ENCODE results near the gene OBP2B. TPM values are rescaled to one million over a fixed set of nuclear protein-coding genes. Genes with fewer than 3 reads are reported as not detected.

OBP2B gene
- total and polyA plus RNA-seq, 9 of the 15 experiments (the other 6 are each of a cell fraction or from before 2014, with no cell fraction given): not detected

DNA sequence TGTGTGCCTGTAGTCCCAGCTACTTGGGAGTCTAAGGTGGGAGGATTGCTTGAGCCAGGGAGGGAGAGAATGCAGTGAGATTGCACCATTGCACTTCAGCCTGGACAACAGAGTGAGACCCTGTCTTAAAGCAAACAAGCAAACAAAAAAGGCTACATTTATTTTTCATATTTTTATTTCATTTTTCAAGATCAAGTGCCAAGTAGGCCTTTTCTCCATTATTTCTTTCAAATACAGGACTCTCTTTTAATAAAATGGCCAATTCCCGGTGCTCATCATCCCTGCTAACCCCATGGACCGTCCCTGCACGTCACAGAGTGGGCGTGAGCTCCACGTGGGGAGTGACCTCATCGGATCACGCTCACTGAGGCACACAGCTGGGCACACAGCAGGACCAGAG lies 36.0 kb downstream of the OBP2B start (continued):
- TF ChIP-seq, protein P1, sequence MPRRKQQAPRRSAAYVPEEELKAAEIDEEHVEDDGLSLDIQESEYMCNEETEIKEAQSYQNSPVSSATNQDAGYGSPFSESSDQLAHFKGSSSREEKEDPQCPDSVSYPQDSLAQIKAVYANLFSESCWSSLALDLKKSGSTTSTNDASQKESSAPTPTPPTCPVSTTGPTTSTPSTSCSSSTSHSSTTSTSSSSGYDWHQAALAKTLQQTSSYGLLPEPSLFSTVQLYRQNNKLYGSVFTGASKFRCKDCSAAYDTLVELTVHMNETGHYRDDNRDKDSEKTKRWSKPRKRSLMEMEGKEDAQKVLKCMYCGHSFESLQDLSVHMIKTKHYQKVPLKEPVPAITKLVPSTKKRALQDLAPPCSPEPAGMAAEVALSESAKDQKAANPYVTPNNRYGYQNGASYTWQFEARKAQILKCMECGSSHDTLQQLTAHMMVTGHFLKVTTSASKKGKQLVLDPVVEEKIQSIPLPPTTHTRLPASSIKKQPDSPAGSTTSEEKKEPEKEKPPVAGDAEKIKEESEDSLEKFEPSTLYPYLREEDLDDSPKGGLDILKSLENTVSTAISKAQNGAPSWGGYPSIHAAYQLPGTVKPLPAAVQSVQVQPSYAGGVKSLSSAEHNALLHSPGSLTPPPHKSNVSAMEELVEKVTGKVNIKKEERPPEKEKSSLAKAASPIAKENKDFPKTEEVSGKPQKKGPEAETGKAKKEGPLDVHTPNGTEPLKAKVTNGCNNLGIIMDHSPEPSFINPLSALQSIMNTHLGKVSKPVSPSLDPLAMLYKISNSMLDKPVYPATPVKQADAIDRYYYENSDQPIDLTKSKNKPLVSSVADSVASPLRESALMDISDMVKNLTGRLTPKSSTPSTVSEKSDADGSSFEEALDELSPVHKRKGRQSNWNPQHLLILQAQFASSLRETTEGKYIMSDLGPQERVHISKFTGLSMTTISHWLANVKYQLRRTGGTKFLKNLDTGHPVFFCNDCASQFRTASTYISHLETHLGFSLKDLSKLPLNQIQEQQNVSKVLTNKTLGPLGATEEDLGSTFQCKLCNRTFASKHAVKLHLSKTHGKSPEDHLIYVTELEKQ (CRISPR knock-in tag; IDR thresholded peaks at IDR 0.05): no peak
- TF ChIP-seq MCM2 (IDR thresholded peaks at IDR 0.05; ENCODE audit: low read depth): no peak
- no peak for TF ChIP-seq ZNF780A (CRISPR knock-in tag; IDR thresholded peaks at IDR 0.05)
- TF ChIP-seq, protein P2, sequence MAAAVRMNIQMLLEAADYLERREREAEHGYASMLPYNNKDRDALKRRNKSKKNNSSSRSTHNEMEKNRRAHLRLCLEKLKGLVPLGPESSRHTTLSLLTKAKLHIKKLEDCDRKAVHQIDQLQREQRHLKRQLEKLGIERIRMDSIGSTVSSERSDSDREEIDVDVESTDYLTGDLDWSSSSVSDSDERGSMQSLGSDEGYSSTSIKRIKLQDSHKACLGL (CRISPR knock-in tag; IDR thresholded peaks at IDR 0.05; ENCODE audit: borderline replicate concordance, poor library complexity, severe bottlenecking): no peak
- TF ChIP-seq, protein P3, sequence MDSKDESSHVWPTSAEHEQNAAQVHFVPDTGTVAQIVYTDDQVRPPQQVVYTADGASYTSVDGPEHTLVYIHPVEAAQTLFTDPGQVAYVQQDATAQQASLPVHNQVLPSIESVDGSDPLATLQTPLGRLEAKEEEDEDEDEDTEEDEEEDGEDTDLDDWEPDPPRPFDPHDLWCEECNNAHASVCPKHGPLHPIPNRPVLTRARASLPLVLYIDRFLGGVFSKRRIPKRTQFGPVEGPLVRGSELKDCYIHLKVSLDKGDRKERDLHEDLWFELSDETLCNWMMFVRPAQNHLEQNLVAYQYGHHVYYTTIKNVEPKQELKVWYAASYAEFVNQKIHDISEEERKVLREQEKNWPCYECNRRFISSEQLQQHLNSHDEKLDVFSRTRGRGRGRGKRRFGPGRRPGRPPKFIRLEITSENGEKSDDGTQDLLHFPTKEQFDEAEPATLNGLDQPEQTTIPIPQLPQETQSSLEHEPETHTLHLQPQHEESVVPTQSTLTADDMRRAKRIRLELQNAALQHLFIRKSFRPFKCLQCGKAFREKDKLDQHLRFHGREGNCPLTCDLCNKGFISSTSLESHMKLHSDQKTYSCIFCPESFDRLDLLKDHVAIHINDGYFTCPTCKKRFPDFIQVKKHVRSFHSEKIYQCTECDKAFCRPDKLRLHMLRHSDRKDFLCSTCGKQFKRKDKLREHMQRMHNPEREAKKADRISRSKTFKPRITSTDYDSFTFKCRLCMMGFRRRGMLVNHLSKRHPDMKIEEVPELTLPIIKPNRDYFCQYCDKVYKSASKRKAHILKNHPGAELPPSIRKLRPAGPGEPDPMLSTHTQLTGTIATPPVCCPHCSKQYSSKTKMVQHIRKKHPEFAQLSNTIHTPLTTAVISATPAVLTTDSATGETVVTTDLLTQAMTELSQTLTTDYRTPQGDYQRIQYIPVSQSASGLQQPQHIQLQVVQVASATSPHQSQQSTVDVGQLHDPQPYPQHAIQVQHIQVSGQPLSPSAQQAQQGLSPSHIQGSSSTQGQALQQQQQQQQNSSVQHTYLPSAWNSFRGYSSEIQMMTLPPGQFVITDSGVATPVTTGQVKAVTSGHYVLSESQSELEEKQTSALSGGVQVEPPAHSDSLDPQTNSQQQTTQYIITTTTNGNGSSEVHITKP (IDR thresholded peaks at IDR 0.05; ENCODE audit: partially characterized antibody): peak; percentile 92
- no peak for TF ChIP-seq TFAM (CRISPR knock-in tag; conservative IDR thresholded peaks at IDR 0.05)
- no peak for TF ChIP-seq NELFE (IDR thresholded peaks at IDR 0.05; ENCODE audit: insufficient read depth, insufficient read length)
- no peak for TF ChIP-seq SMAD2 (IDR thresholded peaks at IDR 0.05; ENCODE audit: low read depth, low read length)
- TF ChIP-seq JUND (IDR thresholded peaks at IDR 0.05; ENCODE audit: borderline replicate concordance, low read depth, low read length): 0 out of 2 replicates have a peak, but pooled peaks have one; percentile 13
- TF ChIP-seq JUND (tag; IDR thresholded peaks at IDR 0.05; ENCODE audit: borderline replicate concordance, low read depth, low read length): no peak
- TF ChIP-seq ZNF444 (CRISPR knock-in tag; IDR thresholded peaks at IDR 0.05): no peak
- TF ChIP-seq RBM25 (IDR thresholded peaks at IDR 0.05; ENCODE audit: low read depth, low read length, severe bottlenecking): peak; percentile 26
- no peak for TF ChIP-seq GATA2 (CRISPR knock-in tag; IDR thresholded peaks at IDR 0.05)
- TF ChIP-seq CCAR2 (IDR thresholded peaks at IDR 0.05; ENCODE audit: low read depth, low read length): no peak

Data from K562 (cell line).